Upper lobe of left lung (tissue), 4 donors: ENCODE data around the gene PCCA.

Source experiments
- EP300 ChIP-seq, 4 donors: sonication (generic); formaldehyde crosslinking; IDR thresholded peaks; one replicate each; pipeline ENCODE4 v1.5.1; 2017; ENCODE audit warnings: antibody characterized with exemption in 4 of 4, control low read depth in 2 of 4
- POLR2A ChIP-seq, 4 donors: fragments of 450-650 bp; IDR thresholded peaks; one replicate each; pipeline ENCODE4 v1.5.1; 2016 to 2017; ENCODE audit warnings: antibody characterized with exemption in 4 of 4, mild to moderate bottlenecking in 2 of 4
- TF ChIP-seq, protein P1 (sequence below), 6 experiments: fragments of 450-650 bp in 4 of 6; fragments of 200-600 bp in 2 of 6; sonication (generic) in 2 of 6; IDR thresholded peaks; one replicate each; pipeline ENCODE4 v1.5.1; 2016 to 2019; ENCODE audit warnings: antibody characterized with exemption in 6 of 6

GRCh38 chr13:100230769-100231149, 141.9 kb downstream of the PCCA start:
- TF ChIP-seq POLR2A (IDR thresholded peaks at IDR 0.05): no peak
- TF ChIP-seq, protein P1, sequence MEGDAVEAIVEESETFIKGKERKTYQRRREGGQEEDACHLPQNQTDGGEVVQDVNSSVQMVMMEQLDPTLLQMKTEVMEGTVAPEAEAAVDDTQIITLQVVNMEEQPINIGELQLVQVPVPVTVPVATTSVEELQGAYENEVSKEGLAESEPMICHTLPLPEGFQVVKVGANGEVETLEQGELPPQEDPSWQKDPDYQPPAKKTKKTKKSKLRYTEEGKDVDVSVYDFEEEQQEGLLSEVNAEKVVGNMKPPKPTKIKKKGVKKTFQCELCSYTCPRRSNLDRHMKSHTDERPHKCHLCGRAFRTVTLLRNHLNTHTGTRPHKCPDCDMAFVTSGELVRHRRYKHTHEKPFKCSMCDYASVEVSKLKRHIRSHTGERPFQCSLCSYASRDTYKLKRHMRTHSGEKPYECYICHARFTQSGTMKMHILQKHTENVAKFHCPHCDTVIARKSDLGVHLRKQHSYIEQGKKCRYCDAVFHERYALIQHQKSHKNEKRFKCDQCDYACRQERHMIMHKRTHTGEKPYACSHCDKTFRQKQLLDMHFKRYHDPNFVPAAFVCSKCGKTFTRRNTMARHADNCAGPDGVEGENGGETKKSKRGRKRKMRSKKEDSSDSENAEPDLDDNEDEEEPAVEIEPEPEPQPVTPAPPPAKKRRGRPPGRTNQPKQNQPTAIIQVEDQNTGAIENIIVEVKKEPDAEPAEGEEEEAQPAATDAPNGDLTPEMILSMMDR (IDR thresholded peaks at IDR 0.05): no peak
- no peak for TF ChIP-seq EP300 (IDR thresholded peaks at IDR 0.05)
